GM10266 (cell line): Measurements from ENCODE around the gene RAB27B.

Source experiments
- DNase-seq: peaks from one replicate; pipeline ENCODE4 v3.0.0; 2012; ENCODE audit errors: extremely low spot score
- TF ChIP-seq, protein P1 (sequence below): IDR thresholded peaks from 2 replicates; pipeline ENCODE4 v1.5.1; 2012; ENCODE audit warnings: mild to moderate bottlenecking, low read depth; ENCODE audit not compliant: control insufficient read depth, insufficient read depth; ENCODE audit errors: missing control alignments

The RAB27B gene

DNA sequence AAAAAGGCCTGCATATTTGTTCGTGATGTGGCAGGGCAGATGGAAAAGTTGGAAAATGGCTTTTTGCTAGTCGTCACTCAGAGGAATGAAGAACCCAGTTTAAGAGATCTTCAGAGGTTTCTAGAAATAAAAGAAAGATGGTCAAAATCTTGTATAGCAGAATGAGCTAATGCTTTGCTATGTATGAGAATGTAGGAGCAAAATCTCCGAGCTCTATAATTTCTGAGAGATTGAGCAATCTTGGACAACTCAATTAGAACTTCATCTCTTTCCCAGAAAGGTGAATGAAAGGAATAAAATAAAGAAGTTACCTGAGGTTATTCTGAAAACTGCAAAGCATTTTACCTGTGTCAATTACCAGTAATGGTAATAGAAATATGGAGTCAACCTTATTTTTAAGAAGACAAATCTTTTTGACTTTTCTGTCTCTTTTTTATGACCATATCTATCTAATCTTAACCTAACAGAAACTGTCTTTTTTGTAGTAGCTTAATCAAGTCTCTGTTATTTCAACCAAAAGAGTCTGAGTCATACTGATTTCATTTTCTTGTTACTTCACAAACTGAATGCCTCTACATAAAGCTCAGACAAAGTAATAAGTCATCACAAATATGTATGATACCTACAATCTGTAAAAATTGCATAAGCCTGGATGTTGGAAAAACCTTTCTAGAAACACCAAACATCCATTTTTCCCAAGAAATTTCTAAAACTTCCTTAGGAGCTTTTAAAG, 98.5 kb downstream of the RAB27B start:
- no peak for DNase-seq
- TF ChIP-seq, protein P1, sequence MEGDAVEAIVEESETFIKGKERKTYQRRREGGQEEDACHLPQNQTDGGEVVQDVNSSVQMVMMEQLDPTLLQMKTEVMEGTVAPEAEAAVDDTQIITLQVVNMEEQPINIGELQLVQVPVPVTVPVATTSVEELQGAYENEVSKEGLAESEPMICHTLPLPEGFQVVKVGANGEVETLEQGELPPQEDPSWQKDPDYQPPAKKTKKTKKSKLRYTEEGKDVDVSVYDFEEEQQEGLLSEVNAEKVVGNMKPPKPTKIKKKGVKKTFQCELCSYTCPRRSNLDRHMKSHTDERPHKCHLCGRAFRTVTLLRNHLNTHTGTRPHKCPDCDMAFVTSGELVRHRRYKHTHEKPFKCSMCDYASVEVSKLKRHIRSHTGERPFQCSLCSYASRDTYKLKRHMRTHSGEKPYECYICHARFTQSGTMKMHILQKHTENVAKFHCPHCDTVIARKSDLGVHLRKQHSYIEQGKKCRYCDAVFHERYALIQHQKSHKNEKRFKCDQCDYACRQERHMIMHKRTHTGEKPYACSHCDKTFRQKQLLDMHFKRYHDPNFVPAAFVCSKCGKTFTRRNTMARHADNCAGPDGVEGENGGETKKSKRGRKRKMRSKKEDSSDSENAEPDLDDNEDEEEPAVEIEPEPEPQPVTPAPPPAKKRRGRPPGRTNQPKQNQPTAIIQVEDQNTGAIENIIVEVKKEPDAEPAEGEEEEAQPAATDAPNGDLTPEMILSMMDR: no peak

DNA sequence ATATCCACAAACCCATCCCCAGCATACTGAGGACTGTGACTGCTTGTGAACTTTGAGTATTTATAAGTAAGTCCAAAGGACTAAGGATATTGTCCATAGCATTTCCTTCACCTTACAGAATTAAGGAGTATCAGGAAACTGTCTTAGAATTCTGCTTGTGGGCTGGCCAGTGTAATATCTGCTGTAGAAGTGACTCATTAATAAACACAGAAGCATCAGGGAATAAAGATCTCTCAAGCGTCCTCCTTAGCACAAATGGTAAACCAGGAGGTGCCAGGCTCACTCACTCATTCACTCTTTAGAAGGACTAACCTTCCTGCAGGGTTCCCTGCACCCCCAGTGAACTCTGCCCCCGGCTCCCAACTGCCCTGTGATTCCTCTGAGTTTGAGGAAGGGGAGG, 100.0 kb downstream of the RAB27B start:
- DNase-seq: no peak
- TF ChIP-seq, protein P1: no peak

DNA sequence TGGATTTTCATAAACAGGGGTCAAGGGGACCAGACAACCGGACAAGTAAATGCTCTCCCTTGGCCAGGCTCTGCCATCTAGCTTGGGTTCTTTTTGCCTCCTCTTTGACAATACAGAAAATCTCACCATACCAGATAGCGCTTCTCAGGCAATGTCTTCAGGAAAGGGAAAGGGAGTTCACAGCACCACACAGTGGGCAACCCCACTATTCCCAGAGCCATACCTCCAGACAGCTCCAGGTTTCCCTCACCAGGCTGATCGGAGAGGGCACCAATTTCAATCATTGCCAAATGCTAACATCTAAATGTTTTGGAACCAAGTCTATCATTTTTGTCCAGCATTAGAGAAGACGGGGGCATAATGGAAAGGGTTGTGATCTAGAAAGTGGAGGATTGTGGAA, 102.9 kb downstream of the RAB27B start:
- DNase-seq: no peak
- TF ChIP-seq, protein P1: no peak

DNA sequence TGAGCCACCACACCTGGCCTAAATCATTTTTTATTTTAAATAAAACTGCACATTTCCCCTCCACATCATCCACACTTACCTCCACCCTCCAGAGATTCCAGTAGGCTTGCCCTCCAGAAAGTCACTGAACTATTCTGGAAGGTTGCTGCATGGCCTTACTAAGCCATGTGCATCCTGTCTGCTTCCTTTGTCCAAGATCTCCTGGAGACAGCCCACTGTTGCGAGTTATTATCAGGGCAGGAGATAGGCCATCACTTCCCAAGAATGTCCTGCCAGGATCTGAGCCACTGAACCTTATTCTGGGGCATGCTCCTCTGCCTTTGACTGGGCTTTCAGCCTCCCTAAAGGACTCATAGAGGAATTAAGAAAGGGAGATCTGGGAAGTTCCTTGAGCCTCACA, 104.2 kb downstream of the RAB27B start:
- TF ChIP-seq, protein P1: no peak
- no peak for DNase-seq

DNA sequence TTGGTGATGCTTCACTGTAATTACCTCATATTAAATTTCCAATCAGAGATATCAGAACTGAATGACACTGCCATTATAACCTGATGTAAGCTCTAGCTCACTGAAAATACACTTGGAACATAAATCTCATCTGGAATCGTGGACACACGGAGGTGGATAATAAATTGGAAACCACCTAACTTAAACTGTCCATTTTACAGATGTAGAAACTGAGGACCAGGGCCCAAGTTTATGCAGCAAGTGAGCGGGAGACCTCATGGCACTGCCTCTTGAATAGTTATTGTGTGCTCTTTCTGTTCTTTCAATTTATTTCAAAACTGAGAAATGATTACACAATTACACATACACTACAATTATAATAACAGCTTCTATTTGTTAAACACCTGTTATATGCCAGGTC, 110.2 kb downstream of the RAB27B start:
- no peak for DNase-seq
- TF ChIP-seq, protein P1: no peak

DNA sequence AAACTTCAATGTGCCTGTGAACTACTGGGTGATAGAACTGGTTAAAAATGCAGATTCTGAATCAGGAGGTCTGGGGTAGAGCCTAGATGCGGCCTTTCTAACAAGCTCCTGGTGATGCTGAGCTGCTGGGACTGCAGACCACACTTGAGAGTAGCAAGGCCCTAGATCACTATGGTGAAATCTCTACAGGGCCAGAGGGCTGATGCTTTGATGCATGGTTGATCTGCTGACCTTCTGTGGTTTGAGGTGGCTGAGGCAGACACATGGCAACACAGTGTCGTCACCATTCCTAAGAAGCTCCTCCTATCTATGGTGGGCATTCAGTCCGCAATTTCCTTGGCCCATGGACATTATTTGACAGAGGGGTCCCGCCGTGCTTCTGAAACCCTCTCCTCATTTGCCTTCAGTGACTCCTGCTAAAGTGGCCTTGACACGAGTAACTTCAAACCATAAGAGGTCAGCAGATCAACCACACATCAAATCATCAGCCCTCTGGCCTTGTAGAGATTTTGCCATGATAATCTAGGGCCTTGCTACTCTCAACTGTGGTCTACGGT, 111.2 kb downstream of the RAB27B start:
- TF ChIP-seq, protein P1: no peak
- DNase-seq: no peak

DNA sequence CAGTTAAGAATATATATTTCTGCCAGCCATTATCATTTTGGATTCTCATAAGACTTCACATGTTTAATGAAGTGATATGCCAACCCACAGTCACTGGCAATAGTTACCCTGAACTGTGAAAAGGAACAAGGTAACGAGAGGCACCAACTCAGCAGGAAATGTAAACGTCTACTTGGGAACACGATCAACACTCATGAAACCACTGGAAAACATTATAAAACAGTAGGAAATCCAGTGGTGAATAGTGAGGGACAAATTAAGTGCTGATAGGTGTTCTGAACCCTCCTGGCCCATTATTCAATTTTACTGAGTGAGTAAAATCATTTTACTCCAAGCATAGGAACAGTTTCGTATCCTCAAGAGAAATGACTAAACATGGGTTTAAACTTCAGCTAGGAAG, 113.9 kb downstream of the RAB27B start:
- no peak for DNase-seq
- TF ChIP-seq, protein P1: no peak
